GM21390 (cell line): ENCODE data around the gene C2orf76.

Experiments used
- ATAC-seq: cut with Tn5 transposase; IDR thresholded peaks from one replicate; pipeline ENCODE4 v1.9.1; 2021; ENCODE audit not compliant: unreplicated experiment

Gene C2orf76

GRCh38 chr2:119338826-119339561 is 27.6 kb downstream of the C2orf76 start:
- ATAC-seq: peak; percentile 100

DNA sequence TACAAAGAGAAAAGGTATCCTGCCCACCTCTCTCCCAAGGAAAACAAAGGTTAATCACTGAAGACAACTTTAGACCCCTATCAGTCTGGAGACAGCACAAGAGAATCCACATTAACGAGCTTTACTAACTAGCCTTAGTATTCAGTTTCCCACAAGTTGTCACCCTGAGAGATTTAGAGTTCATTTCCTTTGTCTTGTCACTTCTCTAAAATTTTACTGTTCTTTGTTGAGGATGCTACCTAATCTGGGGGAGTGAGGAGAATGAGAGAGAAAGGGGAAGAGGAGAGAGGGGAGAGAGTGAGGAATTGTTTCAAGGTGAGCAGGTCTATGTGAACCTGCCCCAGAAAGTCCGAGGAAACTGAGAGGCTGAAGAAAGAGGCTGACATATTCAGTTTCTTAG is 28.4 kb downstream of the C2orf76 start:
- no peak for ATAC-seq

DNA sequence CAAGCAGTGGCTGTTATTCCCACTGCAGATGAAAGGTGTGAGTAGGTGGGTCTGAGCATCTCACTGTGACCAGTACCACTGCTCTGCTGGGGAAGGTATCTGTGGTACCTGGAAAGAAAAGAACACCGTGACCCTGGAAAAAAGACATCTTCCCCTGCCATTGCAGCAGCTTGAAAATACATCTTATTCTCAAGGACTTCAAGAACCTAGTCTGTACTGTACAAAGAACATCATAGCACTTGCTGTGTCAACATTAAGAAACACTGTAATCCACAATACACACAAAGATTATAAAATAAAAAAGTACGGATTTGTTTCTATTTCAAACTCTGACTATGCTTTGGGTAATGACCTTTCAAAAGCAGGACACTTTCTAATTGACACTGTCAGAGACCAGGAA is 28.9 kb downstream of the C2orf76 start:
- no peak for ATAC-seq

DNA sequence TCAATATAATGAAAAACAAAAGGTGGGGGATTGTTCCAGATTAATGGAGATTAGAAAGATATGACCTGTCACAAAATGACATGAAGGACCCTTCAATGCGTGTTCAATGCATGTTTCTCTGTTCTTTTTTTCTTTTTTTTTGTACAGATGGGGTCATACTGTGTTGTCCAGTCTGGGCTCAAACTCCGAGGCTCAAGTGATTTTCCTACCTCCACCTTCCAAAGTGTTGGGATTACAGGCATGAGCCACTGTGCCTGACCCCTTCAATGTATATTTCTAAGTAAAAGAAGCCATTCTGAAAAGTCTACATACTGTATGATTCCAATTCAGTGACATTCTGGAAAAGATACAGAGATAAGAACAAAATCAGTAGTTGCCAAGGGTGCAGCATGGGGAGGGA is 32.8 kb downstream of the C2orf76 start:
- ATAC-seq: no peak

DNA sequence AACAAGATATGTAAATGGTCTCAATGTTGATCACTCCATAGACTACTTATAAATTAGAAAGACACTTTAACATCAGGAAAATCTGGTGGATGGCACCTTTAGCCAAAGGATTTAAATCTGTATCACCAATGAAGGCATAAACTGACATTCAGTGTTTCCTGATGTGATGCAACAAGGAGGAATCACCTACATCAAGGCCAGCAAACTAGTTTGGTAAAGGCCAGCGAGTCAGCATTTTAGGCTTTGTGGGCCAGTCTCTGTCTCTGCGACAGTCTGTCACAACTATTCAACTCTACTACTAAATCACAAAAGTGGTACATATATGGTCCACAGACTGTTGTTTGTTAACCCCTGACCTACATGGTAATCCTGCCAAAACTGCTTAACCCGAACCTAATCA is 33.3 kb downstream of the C2orf76 start:
- ATAC-seq: no peak

GRCh38 chr2:119332953-119333352 is 33.7 kb downstream of the C2orf76 start:
- ATAC-seq: no peak

DNA sequence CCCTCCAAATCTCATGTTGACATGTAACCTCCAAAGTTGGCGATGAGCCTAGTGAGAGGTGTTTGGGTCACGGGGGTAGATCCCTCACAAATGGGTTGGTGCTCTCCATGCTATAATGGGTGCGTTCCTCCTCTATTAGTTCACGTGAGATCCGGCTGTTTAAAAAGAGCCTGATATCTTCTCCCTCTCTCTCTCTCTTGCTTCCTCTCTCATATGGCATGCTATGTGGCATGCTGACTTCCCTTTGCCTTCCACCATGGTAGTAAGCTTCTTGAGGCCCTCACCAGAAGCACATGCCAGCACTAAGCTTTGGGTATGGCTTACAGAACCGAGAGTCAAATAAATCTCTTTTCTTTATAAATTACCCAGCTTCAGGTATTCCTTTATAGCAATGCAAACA is 39.2 kb downstream of the C2orf76 start:
- ATAC-seq: no peak

DNA sequence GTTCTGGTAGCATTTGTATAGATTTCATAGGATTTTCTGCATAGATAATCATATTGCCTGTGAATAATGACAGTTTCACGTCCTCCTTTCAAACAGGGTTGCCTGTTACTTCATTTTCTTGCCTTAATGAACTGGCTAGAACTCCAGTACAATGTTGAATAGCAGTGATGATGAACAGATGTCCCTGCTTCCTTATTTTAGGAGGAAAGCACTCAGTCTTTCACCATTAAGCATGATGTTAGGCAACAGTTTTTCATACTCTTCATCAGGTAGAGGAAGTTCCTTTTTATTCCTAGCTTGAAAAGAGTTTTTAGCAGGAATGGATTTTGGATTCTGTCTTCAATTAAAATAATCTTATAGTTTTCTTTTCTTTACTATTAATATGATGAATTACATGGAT is 39.7 kb downstream of the C2orf76 start:
- no peak for ATAC-seq

- ATAC-seq: no peak
These were observed 41.9 kb downstream of the C2orf76 start for GRCh38 chr2:119324685-119325270.

GRCh38 chr2:119323459-119323858 is 43.2 kb downstream of the C2orf76 start:
- no peak for ATAC-seq

DNA sequence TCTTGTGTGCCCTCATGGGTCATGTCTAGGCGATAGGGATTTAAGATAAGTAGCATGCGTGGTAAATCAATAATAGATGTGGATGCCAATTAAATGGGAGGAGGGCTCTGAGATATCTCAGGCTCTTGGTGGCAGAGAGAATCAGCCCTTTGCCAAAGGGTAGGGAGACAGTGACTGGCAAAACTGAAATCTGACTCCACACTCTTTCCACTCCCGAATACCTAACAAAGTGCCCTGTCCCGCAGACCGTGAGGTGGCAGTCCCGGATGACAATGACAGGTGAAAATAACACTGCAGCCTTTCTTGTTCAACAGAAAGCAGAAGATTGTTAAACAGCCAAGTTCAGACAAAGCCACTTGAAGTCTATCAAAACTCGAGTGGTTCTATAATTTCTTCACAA is 47.0 kb downstream of the C2orf76 start:
- no peak for ATAC-seq

- ATAC-seq: no peak
These were observed 49.1 kb downstream of the C2orf76 start for GRCh38 chr2:119317554-119317953.

DNA sequence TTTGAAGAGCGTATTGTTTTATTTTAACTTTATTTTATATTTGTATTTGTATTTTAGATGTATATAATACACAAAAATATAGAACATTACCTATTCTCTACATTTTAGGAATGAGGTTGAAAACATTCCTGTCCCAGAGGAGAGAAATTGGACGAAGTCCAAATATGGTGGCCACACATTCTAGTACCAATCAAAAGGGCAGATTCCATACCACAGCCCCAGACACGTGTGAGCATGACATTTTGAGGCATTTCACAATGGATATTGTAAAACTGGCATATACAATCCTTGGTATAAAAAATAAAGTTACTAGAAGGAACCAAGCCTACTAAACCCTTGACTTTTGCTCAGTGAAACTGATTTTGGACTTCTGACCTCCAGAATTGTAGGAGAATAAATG is 50.6 kb downstream of the C2orf76 start:
- no peak for ATAC-seq

DNA sequence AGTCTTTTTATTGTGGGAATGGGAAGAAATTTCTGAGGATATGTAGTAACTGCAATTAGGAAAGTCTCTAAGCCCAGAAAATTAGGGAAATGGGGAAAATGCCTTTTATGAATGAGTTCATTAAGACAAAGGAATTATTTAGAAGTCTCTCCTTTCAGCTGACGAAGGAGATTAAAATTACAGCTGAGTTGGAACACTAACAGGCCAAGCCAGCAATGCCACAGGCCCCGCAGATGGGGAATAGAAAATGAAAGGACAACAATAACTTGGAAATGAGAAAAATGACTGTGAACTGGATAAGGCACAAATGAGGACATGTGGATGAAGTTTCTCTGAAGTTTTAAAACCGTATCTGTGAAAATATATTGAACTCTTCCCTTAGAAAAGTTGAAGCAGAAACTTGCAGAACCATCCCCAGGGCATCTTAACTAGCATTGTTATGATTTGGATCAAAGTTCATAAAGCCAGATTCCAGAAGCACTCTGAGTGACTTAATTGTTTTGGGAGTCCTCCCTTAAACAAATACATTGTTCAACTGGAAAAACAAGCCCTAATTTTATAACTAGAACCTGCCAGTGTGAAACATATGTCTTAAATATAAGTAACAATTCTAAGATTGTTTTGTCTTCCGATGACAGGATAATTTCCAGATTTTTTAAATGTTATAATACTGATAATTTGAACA is 51.3 kb downstream of the C2orf76 start:
- ATAC-seq: no peak

DNA sequence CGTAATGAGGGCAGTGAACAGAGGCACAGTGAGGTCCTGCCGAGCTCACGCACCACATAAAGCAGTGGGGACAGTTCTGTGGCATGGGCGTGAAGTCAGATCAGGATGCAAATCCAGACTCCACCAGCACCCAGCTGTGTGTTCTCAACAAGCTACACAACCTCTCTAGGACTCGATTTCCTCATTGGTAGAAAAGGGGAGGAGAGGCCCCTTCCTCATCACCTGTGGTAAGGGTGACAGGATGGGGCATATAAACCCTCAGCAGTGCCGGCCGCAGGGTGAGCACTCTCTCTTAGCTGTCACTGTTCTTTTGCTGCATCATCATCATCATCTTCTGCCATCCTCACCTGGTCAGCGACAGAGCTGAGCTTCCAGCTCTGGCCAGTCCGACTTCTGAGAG is 54.8 kb downstream of the C2orf76 start:
- ATAC-seq: no peak

DNA sequence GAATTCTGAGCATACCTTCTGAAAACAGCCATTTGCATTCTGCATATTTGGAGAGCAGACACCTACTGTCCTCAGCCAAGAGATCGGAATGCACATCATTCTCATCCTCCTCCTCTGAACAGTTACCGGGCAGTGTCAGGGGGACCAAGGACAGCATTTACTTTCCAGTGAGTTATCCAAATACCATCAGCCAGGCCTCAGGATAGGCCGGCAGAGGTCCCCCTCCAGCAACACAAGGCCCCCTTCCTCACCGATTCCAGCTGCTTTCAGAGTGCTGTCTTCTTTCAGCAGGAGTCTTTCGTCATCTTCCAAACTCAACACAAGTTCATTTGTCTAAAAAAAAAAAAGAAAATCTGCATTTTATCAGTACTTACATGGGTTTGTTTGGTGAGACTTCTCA is 55.3 kb downstream of the C2orf76 start:
- ATAC-seq: no peak

GRCh38 chr2:119308793-119309330 is 57.8 kb downstream of the C2orf76 start:
- ATAC-seq: no peak

- ATAC-seq: no peak
These were observed 59.1 kb downstream of the C2orf76 start for GRCh38 chr2:119307419-119308140.

GRCh38 chr2:119306196-119306590 is 60.4 kb downstream of the C2orf76 start:
- ATAC-seq: no peak

- ATAC-seq: no peak
These were observed 61.0 kb downstream of the C2orf76 start for GRCh38 chr2:119305497-119306195.

DNA sequence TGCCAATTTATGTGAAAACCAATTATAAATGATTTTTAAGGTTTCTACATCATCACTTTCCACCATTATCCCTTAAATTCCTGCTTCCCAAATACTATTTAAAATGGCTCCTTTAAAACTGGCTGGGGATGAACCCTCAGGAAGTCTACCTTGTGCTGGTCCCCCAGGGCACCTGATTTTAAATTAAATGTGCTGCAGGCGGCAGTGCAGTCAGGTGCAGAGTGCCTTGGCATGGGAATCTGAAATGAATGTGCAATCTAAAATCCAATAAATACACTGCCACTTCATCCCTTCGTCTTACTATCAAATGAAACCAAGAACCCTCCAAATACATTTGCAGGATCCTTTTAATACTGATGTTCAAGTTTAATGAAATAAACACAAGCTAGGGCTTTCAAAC is 61.8 kb downstream of the C2orf76 start:
- no peak for ATAC-seq
